AG04450 (cell line): ENCODE results near the gene TMEM245. TPM values are rescaled to one million over a fixed set of nuclear protein-coding genes. Genes with fewer than 3 reads are reported as not detected.

Source experiments
- CTCF ChIA-PET: fragments of 300-600, 350-600 bp; formaldehyde crosslinking; extraction: SDS; loops from one replicate; lab custom pipeline; 2022; ENCODE audit warnings: antibody characterized with exemption, inconsistent platforms; lab: Charles Lee
- POLR2A ChIA-PET: fragments of 350-600 bp; formaldehyde crosslinking; extraction: SDS; loops from one replicate; lab custom pipeline; 2021; ENCODE audit warnings: antibody characterized with exemption, inconsistent platforms; lab: Yijun Ruan, JAX
- DNase-seq: peaks from one replicate; pipeline ENCODE4 v3.0.0-alpha.2; 2011; ENCODE audit warnings: low read depth, low spot score
- H3K27ac ChIP-seq: one replicate; pipeline ENCODE4 v1.5.1; 2012; ENCODE audit warnings: low read depth, low read length, control low read depth
- H3K27me3 ChIP-seq: one replicate; pipeline ENCODE4 v1.6.0; 2012; ENCODE audit warnings: low read length; ENCODE audit not compliant: control insufficient read depth, insufficient read depth
- H3K4me3 ChIP-seq: 2 replicates; pipeline ENCODE4 v1.5.1; 2011; ENCODE audit warnings: mild to moderate bottlenecking, low read depth, low read length, control low read depth
- H3K9me3 ChIP-seq: 2 replicates; pipeline ENCODE4 v1.5.1; 2012; ENCODE audit warnings: low read length; ENCODE audit not compliant: control insufficient read depth, insufficient read depth
- polyA plus RNA-seq: library from polyadenylated mRNA; depleted of rRNA; stranded (reverse); fragments of >200 nt; gene quantifications from 2 replicates; pipeline ENCODE4 v1.2.3, GENCODE V29; 2011
- TF ChIP-seq, protein P1 (sequence below): IDR thresholded peaks from 2 replicates; pipeline ENCODE4 v1.5.1; 2011; ENCODE audit warnings: low read depth, low read length, control low read depth, inconsistent platforms

TMEM245 gene
- polyA plus RNA-seq, 1 experiment, result 42.0 TPM

DNA sequence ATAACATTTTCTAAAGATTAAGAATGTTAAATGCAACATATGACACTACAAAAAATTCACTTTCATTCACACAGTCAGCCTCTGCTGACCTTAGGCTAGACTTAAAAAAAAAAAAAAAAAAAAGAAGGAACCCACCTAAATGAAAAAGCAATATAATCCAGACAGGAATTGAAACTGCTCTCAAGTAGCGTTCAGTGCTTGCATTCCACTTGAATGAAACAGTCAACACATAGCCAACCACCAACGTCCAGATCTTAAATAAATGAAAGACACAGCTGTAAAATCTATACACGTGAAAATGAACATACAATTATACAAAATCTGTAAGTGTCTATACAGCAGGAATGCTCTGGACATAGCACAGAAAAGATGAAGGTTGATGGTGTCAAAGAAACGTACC is 11.4 kb downstream of the TMEM245 start:
- TF ChIP-seq, protein P1, sequence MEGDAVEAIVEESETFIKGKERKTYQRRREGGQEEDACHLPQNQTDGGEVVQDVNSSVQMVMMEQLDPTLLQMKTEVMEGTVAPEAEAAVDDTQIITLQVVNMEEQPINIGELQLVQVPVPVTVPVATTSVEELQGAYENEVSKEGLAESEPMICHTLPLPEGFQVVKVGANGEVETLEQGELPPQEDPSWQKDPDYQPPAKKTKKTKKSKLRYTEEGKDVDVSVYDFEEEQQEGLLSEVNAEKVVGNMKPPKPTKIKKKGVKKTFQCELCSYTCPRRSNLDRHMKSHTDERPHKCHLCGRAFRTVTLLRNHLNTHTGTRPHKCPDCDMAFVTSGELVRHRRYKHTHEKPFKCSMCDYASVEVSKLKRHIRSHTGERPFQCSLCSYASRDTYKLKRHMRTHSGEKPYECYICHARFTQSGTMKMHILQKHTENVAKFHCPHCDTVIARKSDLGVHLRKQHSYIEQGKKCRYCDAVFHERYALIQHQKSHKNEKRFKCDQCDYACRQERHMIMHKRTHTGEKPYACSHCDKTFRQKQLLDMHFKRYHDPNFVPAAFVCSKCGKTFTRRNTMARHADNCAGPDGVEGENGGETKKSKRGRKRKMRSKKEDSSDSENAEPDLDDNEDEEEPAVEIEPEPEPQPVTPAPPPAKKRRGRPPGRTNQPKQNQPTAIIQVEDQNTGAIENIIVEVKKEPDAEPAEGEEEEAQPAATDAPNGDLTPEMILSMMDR, result no peak
- ChIA-PET CTCF (interaction anchor here (0.7 to 1.4 kb wide), 2 partner anchors 11 to 1020 kb away, joined by 3 to 5 read pairs; partner anchors contain the start of gene TMEM245), POLR2A (interaction anchor here (3.4 kb wide), 1 partner anchor 10 kb away, joined by 22 read pairs; the partner anchor contains the start of gene TMEM245)
- no peaks in the 10 kb centered on the region for H3K27me3 ChIP-seq
- H3K9me3 ChIP-seq, result no peaks in the 10 kb centered on the region
- DNase-seq, result no peak
- no peak overlapping the region for H3K27ac ChIP-seq
- H3K4me3 ChIP-seq, result peak overlapping the region; percentile 4; the same call in 1 of the 2 replicates

DNA sequence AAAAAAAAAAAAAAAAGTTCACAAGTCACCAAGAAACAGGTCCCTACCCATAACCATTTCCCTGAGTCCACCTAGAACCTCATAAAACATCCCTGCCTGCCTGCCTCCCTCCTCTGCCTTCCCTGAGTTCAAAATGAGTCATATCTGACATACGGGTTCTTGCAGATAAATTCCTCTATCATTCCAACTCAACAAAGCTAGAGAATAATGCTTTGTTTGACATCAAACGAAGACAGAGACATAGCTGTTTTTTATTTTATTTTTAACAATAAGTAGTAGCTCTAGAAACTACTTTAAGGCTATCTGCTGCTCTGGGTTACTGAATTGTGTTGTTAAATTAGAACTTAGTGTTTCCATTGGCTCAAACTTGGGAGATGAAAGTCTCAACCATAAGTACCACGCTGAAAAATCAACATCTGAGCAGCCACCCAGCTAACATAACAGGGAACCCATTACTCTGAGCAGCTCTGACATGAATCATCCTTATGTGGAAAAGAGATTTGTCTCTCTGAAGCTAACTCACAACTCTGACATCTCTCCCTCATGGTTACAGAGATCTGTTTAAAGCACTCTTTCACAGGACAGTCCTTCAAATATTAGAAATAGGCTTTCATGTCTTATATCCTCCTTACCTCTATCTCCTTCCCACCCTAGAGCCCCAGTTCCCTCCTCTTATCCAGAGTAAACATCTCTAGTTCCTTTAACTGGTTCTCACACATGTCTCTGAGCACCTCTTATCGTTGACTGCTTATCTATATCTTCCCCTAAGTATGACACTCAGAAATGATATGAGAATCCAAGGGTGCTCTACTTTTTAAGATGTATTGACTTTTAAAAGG is 12.1 kb downstream of the TMEM245 start:
- ChIA-PET POLR2A (interaction anchor here (0.7 to 3.4 kb wide), 3 partner anchors 11 to 341 kb away, joined by 4 to 22 read pairs (median 5); partner anchors contain the start of gene TMEM245), CTCF (no interaction called here)
- Histone ChIP-seq H3K4me3 (no peak overlapping the region; the same call in 1 of the 2 replicates), H3K27ac (peak overlapping the region; percentile 54), H3K9me3 (no peaks in the 10 kb centered on the region), H3K27me3 (no peaks in the 10 kb centered on the region)
- no peak for DNase-seq
- TF ChIP-seq, protein P1, result no peak

DNA sequence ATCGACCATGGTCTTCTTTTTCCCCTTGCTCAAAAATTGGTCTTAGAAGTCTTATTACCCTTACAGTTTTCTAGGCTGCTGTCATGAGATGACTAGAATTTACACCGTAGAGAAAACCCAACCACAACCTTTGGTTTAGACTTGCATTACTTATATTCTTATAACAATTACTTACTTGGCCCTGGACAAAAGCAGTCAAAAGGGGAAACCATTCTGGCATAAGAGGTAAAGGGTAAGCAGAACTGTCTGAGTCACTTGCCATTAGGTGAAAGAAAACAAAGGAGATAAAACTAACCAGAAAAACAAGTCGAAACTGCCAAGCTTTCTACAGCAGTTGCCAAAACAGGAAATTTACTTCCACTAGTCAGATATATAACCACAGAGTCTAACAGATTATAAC is 17.9 kb downstream of the TMEM245 start:
- H3K9me3 ChIP-seq, result no peaks in the 10 kb centered on the region
- ChIA-PET POLR2A (no interaction called here), CTCF (no interaction called here)
- no peak overlapping the region for H3K27ac ChIP-seq
- no peak for DNase-seq
- no peaks in the 10 kb centered on the region for H3K27me3 ChIP-seq
- H3K4me3 ChIP-seq, result no peak overlapping the region
- TF ChIP-seq, protein P1, result no peak

DNA sequence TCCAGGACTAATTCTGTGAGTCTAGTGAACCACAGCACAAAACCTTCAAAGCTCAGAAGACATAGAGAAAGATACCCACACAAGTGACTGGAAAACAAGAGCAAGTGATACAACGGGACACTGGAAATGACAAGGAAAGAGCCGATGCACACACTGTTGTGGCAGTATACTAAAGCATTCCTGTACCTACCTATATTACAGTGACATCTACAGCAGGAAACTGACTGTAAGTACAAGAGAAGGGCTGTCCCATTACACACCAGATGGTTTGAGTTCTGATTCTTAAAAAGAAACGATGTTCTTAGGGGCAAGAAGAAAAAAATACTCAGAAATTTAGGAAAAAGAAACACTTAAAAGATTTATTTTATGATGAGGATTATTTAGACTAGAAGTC is 18.5 kb downstream of the TMEM245 start:
- TF ChIP-seq, protein P1, result no peak
- H3K9me3 ChIP-seq, result no peaks in the 10 kb centered on the region
- no peaks in the 10 kb centered on the region for H3K27me3 ChIP-seq
- ChIA-PET CTCF (interaction anchor here (0.8 kb wide), 1 partner anchor 147 kb away, joined by 3 read pairs; no protein-coding TSS in a partner anchor), POLR2A (no interaction called here)
- no peak overlapping the region for H3K4me3 ChIP-seq
- no peak for DNase-seq
- H3K27ac ChIP-seq, result no peak overlapping the region
